ENCODE results near the gene CCS. TPM values are rescaled to one million over a fixed set of nuclear protein-coding genes. Genes with fewer than 3 reads are reported as not detected.

Gene CCS
- total RNA-seq, 2 experiments from 2014 or later = 31.7 to 36.7 TPM

DNA sequence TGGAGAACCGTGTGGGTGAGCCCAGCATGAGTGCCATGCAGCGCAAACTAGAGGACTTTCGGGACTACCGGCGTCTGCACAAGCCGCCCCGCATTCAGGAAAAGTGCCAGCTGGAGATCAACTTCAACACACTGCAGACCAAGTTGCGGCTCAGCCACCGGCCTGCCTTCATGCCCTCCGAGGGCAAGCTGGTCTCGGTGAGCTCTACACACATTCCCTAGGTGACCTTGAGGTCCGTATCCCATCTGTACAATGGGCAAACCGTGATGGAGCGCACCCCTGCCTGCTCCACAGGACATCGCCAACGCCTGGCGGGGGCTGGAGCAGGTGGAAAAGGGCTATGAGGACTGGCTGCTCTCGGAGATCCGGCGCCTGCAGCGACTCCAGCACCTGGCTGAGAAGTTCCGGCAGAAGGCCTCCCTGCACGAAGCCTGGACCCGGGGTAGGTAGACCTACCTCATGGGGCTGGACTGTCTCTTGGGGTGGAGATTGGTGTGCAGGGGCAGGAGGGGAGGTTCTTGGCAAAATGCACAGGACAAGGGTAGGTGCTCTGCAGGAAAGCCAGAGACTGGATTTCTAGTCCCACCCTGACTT lies 35.2 kb upstream of the CCS start:
- intact Hi-C loops (cut with micrococcal nuclease; ENCODE audit: unreplicated experiment) = no loop called here
- no TSS peak for BruUV-seq (replicated peaks)
- H4K20me1 ChIP-seq (ENCODE audit: insufficient read depth, low read length) = no peaks in the 10 kb centered on the region
- no peaks in the 10 kb centered on the region for H3K36me3 ChIP-seq (ENCODE audit: insufficient read depth, low read length)
- TF ChIP-seq, protein P1, sequence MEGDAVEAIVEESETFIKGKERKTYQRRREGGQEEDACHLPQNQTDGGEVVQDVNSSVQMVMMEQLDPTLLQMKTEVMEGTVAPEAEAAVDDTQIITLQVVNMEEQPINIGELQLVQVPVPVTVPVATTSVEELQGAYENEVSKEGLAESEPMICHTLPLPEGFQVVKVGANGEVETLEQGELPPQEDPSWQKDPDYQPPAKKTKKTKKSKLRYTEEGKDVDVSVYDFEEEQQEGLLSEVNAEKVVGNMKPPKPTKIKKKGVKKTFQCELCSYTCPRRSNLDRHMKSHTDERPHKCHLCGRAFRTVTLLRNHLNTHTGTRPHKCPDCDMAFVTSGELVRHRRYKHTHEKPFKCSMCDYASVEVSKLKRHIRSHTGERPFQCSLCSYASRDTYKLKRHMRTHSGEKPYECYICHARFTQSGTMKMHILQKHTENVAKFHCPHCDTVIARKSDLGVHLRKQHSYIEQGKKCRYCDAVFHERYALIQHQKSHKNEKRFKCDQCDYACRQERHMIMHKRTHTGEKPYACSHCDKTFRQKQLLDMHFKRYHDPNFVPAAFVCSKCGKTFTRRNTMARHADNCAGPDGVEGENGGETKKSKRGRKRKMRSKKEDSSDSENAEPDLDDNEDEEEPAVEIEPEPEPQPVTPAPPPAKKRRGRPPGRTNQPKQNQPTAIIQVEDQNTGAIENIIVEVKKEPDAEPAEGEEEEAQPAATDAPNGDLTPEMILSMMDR (conservative IDR thresholded peaks at IDR 0.05; ENCODE audit: low read length) = no peak
- TF ChIP-seq EZH2phosphoT487 (IDR thresholded peaks at IDR 0.05; ENCODE audit: borderline replicate concordance, low read depth, low read length) = no peak
- DNase-seq (ENCODE audit: low spot score) = no peak
- H3K9me3 ChIP-seq (ENCODE audit: low read length) = no peaks in the 10 kb centered on the region
- ChIA-PET POLR2A (no interaction called here), CTCF (ENCODE audit: unreplicated experiment) (no interaction called here)
- no peaks in the 10 kb centered on the region for H3K4me1 ChIP-seq (ENCODE audit: insufficient read depth, low read length, poor library complexity, severe bottlenecking)
- H3K4me2 ChIP-seq (ENCODE audit: low read length) = no peak overlapping the region
- no peaks in the 10 kb centered on the region for H3K9me2 ChIP-seq (ENCODE audit: insufficient read depth, low read length)
- no peak overlapping the region for H2AFZ ChIP-seq (ENCODE audit: low read length)
- no peak overlapping the region for H3K4me3 ChIP-seq (ENCODE audit: low read depth, low read length, poor library complexity, severe bottlenecking)
- no peaks in the 10 kb centered on the region for H3K79me2 ChIP-seq (ENCODE audit: insufficient read depth, low read depth, low read length)
- no peak overlapping the region for H3K27ac ChIP-seq (ENCODE audit: low read depth, low read length, poor library complexity, severe bottlenecking)

DNA sequence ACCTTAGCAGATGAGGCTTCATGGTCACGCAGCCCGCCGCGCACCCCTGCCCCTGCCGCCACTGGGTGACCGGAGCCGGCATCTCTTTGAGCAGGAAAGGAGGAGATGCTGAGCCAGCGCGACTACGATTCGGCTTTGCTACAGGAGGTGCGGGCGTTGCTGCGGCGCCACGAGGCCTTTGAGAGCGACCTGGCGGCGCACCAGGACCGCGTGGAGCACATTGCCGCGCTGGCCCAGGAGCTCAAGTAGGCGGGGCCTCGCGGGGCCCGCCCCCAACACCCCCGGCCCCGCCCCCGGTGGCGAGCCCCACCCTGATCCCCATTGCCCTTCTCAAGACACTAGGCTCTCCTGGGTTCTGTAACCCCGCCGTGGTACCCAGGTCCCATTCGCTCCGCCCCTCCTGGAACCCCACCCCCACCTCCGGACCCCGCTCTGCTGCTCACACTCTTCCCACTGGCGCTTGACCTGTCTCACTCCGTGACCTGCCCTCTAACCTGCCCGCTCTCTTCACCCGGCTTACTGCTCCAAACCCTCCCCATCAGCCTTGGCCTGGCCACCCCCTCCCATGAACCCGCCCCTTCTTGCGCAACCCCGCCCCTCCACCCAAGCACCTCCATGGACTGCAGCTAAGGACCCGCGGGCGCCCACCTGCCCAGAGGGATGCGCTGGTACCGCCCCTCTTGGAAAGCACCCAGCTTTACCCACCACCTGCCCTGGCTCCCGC lies 33.7 kb upstream of the CCS start:
- intact Hi-C loops (cut with micrococcal nuclease; ENCODE audit: unreplicated experiment) = no loop called here
- Histone ChIP-seq H3K4me1 (ENCODE audit: insufficient read depth, low read length, poor library complexity, severe bottlenecking) (no peaks in the 10 kb centered on the region), H3K4me3 (ENCODE audit: low read depth, low read length, poor library complexity, severe bottlenecking) (no peak overlapping the region), H3K36me3 (ENCODE audit: insufficient read depth, low read length) (no peaks in the 10 kb centered on the region), H3K4me2 (ENCODE audit: low read length) (no peak overlapping the region), H2AFZ (ENCODE audit: low read length) (no peak overlapping the region), H3K9me2 (ENCODE audit: insufficient read depth, low read length) (no peaks in the 10 kb centered on the region), H3K27ac (ENCODE audit: low read depth, low read length, poor library complexity, severe bottlenecking) (no peak overlapping the region), H3K9me3 (ENCODE audit: low read length) (no peaks in the 10 kb centered on the region), H4K20me1 (ENCODE audit: insufficient read depth, low read length) (no peaks in the 10 kb centered on the region), H3K79me2 (ENCODE audit: insufficient read depth, low read depth, low read length) (no peaks in the 10 kb centered on the region)
- ChIA-PET POLR2A (no interaction called here), CTCF (ENCODE audit: unreplicated experiment) (no interaction called here)
- no peak for DNase-seq (ENCODE audit: low spot score)
- no TSS peak for BruUV-seq (replicated peaks)
- no peak for TF ChIP-seq EZH2phosphoT487 (IDR thresholded peaks at IDR 0.05; ENCODE audit: borderline replicate concordance, low read depth, low read length)
- TF ChIP-seq, protein P1 (conservative IDR thresholded peaks at IDR 0.05; ENCODE audit: low read length) = no peak
